H9 (cell line): ENCODE results near the gene MLLT3. TPM values are rescaled to one million over a fixed set of nuclear protein-coding genes. Genes with fewer than 3 reads are reported as not detected.

Experiments
- DNase-seq: peaks from one replicate; pipeline ENCODE4 v3.0.0-alpha.2; 2017
- H2AFZ ChIP-seq: one replicate; pipeline ENCODE4 v1.6.1; 2013; ENCODE audit warnings: mild to moderate bottlenecking, low read length, control low read depth, moderate library complexity
- H2AK5ac ChIP-seq: 2 replicates; pipeline ENCODE4 v1.6.1; 2013; ENCODE audit warnings: low read length, control low read depth, mixed read lengths; ENCODE audit not compliant: insufficient read length
- H2BK120ac ChIP-seq: one replicate; pipeline ENCODE4 v1.6.1; 2013; ENCODE audit warnings: low read depth, mild to moderate bottlenecking, low read length, control low read depth, inconsistent platforms; ENCODE audit not compliant: poor library complexity, severe bottlenecking
- H2BK12ac ChIP-seq: 2 replicates; pipeline ENCODE4 v1.6.1; 2013; ENCODE audit warnings: low read length, control low read depth, mixed read lengths, low read depth; ENCODE audit not compliant: insufficient read length
- H2BK15ac ChIP-seq: 2 replicates; pipeline ENCODE4 v1.6.1; 2013; ENCODE audit warnings: low read depth, low read length, control low read depth
- H2BK20ac ChIP-seq: one replicate; pipeline ENCODE4 v1.6.1; 2013; ENCODE audit warnings: low read depth, mild to moderate bottlenecking, low read length, control low read depth, inconsistent platforms; ENCODE audit not compliant: poor library complexity, severe bottlenecking
- H2BK5ac ChIP-seq: 2 replicates; pipeline ENCODE4 v1.6.1; 2013; ENCODE audit warnings: low read length, control low read depth, mixed read lengths; ENCODE audit not compliant: insufficient read length
- H3K14ac ChIP-seq: 2 replicates; pipeline ENCODE4 v1.6.1; 2013; ENCODE audit warnings: low read length, control low read depth; ENCODE audit not compliant: insufficient read depth
- H3K18ac ChIP-seq: 2 replicates; pipeline ENCODE4 v1.6.1; 2013; ENCODE audit warnings: low read depth, mild to moderate bottlenecking, mixed read lengths, low read length, control low read depth; ENCODE audit not compliant: insufficient read length
- H3K23ac ChIP-seq: 2 replicates; pipeline ENCODE4 v1.6.1; 2013; ENCODE audit warnings: low read length, control low read depth, mixed read lengths, low read depth; ENCODE audit not compliant: insufficient read length
- H3K23me2 ChIP-seq: 2 replicates; pipeline ENCODE4 v1.6.1; 2013; ENCODE audit warnings: low read depth, mild to moderate bottlenecking, mixed read lengths, low read length, control low read depth; ENCODE audit not compliant: insufficient read length, poor library complexity, severe bottlenecking
- H3K27ac ChIP-seq: 2 replicates; pipeline ENCODE4 v1.5.1; 2013; ENCODE audit warnings: low read length, control low read depth, mixed read lengths, low read depth; ENCODE audit not compliant: insufficient read length
- H3K27me3 ChIP-seq: 2 replicates; pipeline ENCODE4 v1.6.1; 2013; ENCODE audit warnings: low read length, control low read depth, inconsistent platforms; ENCODE audit not compliant: insufficient read depth
- H3K4ac ChIP-seq: 2 replicates; pipeline ENCODE4 v1.6.1; 2013; ENCODE audit warnings: low read depth, mild to moderate bottlenecking, control low read depth, inconsistent platforms, low read length, moderate library complexity
- H3K4me1 ChIP-seq: 2 replicates; pipeline ENCODE4 v1.6.1; 2013; ENCODE audit warnings: low read length, control low read depth, inconsistent platforms; ENCODE audit not compliant: insufficient read depth
- H3K4me2 ChIP-seq: 2 replicates; pipeline ENCODE4 v1.6.1; 2013; ENCODE audit warnings: low read length, control low read depth, mixed read lengths; ENCODE audit not compliant: insufficient read length, insufficient read depth
- H3K56ac ChIP-seq: 2 replicates; pipeline ENCODE4 v1.6.1; 2013; ENCODE audit warnings: low read depth, mild to moderate bottlenecking, mixed read lengths, low read length, control low read depth; ENCODE audit not compliant: insufficient read length
- H3K79me1 ChIP-seq: 2 replicates; pipeline ENCODE4 v1.6.1; 2013; ENCODE audit warnings: low read depth, mild to moderate bottlenecking, moderate library complexity, low read length, control low read depth, inconsistent platforms; ENCODE audit not compliant: insufficient read depth, poor library complexity, severe bottlenecking
- H3K79me2 ChIP-seq: 2 replicates; pipeline ENCODE4 v1.6.1; 2013; ENCODE audit warnings: low read length, control low read depth, inconsistent platforms; ENCODE audit not compliant: insufficient read depth
- H3K9ac ChIP-seq: 2 replicates; pipeline ENCODE4 v1.6.1; 2013; ENCODE audit warnings: low read length, control low read depth, mixed read lengths; ENCODE audit not compliant: insufficient read length; ENCODE audit errors: extremely low read depth
- H3K9me3 ChIP-seq: one replicate; pipeline ENCODE4 v1.6.1; 2013; ENCODE audit warnings: low read depth, low read length, inconsistent platforms; ENCODE audit not compliant: control insufficient read depth
- H3T11ph ChIP-seq: one replicate; pipeline ENCODE4 v1.6.1; 2013; ENCODE audit warnings: mild to moderate bottlenecking, low read length, control low read depth, inconsistent platforms
- H4K20me1 ChIP-seq: one replicate; pipeline ENCODE4 v1.6.1; 2013; ENCODE audit not compliant: control insufficient read depth, insufficient read length, insufficient read depth
- H4K5ac ChIP-seq: 2 replicates; pipeline ENCODE4 v1.6.1; 2013; ENCODE audit warnings: low read depth, mild to moderate bottlenecking, mixed read lengths, low read length, control low read depth; ENCODE audit not compliant: insufficient read length
- H4K8ac ChIP-seq: replicated peaks from 2 replicates; pipeline ENCODE4 v1.6.1; 2013; ENCODE audit warnings: low read length, control low read depth, mixed read lengths, low read depth; ENCODE audit not compliant: insufficient read length
- H4K91ac ChIP-seq: 2 replicates; pipeline ENCODE4 v1.6.1; 2013; ENCODE audit warnings: low read depth, mild to moderate bottlenecking, moderate library complexity, mixed read lengths, low read length, control low read depth; ENCODE audit not compliant: insufficient read length
- H3K27ac Mint-ChIP-seq, 3 experiments: 2 replicates in 2 of 3; 3 replicates in 1 of 3; pipeline ENCODE4 v1.8.0; 2020 to 2021; ENCODE audit warnings: mixed read lengths in 3 of 3, mild to moderate bottlenecking in 1 of 3, moderate library complexity in 1 of 3
- H3K27me3 Mint-ChIP-seq: 2 replicates; pipeline ENCODE4 v1.8.0; 2021; ENCODE audit warnings: low read depth, mild to moderate bottlenecking, moderate library complexity, mixed read lengths
- H3K36me3 Mint-ChIP-seq, 3 experiments: 2 replicates in 2 of 3; 3 replicates in 1 of 3; pipeline ENCODE4 v1.8.0; 2020 to 2021; ENCODE audit warnings: low read depth in 3 of 3, mixed read lengths in 3 of 3; ENCODE audit not compliant: insufficient read depth in 1 of 3
- H3K4me1 Mint-ChIP-seq, 2 experiments: 2 replicates each; pipeline ENCODE4 v1.8.0; 2020; ENCODE audit warnings: mixed read lengths in 2 of 2
- H3K4me3 Mint-ChIP-seq, 2 experiments: 2 replicates in 1 of 2; 3 replicates in 1 of 2; pipeline ENCODE4 v1.8.0; 2020 to 2021; ENCODE audit warnings: mild to moderate bottlenecking in 2 of 2, mixed read lengths in 2 of 2, moderate library complexity in 1 of 2
- H3K9me3 Mint-ChIP-seq, 2 experiments: 2 replicates in 1 of 2; 3 replicates in 1 of 2; pipeline ENCODE4 v1.8.0; 2020; ENCODE audit warnings: mild to moderate bottlenecking in 2 of 2, mixed read lengths in 2 of 2, moderate library complexity in 1 of 2
- CTCF ChIP-seq: fragments of 200-600 bp; sonication (generic); conservative IDR thresholded peaks from 3 replicates; pipeline ENCODE4 v1.8.0; 2021; ENCODE audit warnings: antibody characterized with exemption, mild to moderate bottlenecking
- WGBS: extraction: QIAGEN DNeasy Blood & Tissue Kit; methylation state at CpG from one replicate; pipeline ENCODE4 v1.1.7; 2013; ENCODE audit warnings: missing lambda C conversion rate, low lambda C conversion rate, mixed read lengths; ENCODE audit not compliant: insufficient read length; ENCODE audit errors: extremely low coverage; 5-methylcytosine and 5-hydroxymethylcytosine counted together
- total RNA-seq: library from RNA; stranded (reverse); gene quantifications from 2 replicates; pipeline ENCODE4 v1.2.1, GENCODE V29; 2021

The MLLT3 gene
- total RNA-seq, 1 experiment from 2014 or later: 3.9 TPM

GRCh38 chr9:20511686-20512085 lies 110.6 kb downstream of the MLLT3 start:
- Histone ChIP-seq H3K9ac (no peak overlapping the region), H3K4me1 (no peaks in the 10 kb centered on the region), H3T11ph (no peak overlapping the region), H2BK20ac (no peak overlapping the region), H4K5ac (no peak overlapping the region), H3K23me2 (no peaks in the 10 kb centered on the region), H4K8ac (no peak overlapping the region), H4K20me1 (no peaks in the 10 kb centered on the region), H2AFZ (no peak overlapping the region), H2AK5ac (no peak overlapping the region), H2BK5ac (no peak overlapping the region), H4K91ac (no peak overlapping the region), H3K9me3 (no peaks in the 10 kb centered on the region), H3K79me1 (no peaks in the 10 kb centered on the region), H3K27me3 (no peaks in the 10 kb centered on the region), H3K18ac (no peak overlapping the region), H2BK120ac (no peak overlapping the region), H3K14ac (no peak overlapping the region), H3K4me2 (no peak overlapping the region), H3K79me2 (no peaks in the 10 kb centered on the region), H3K27ac (no peak overlapping the region), H3K56ac (no peak overlapping the region), H2BK12ac (no peak overlapping the region), H3K4ac (no peak overlapping the region), H2BK15ac (no peak overlapping the region), H3K23ac (no peak overlapping the region)
- Mint-ChIP-seq H3K4me3 (no peak overlapping the region), H3K27me3 (no peaks in the 10 kb centered on the region), H3K4me1 (peaks cover 3 to 9% of the 10 kb centered on the region in 2 experiments; a peak in 3 of 4 replicates), H3K36me3 (peaks cover 0 to 4% (median 0%) of the 10 kb centered on the region in 3 experiments; a peak in 2 of 7 replicates), H3K9me3 (no peaks in the 10 kb centered on the region), H3K27ac (no peak overlapping the region)
- no CpG with 5 or more reads among the region's 1 CpG for WGBS
- DNase-seq: no peak
- TF ChIP-seq CTCF: no peak
